GM21528 (cell line): ENCODE data around the gene CATSPER3.

Source experiments
- ATAC-seq: cut with Tn5 transposase; IDR thresholded peaks from one replicate; pipeline ENCODE4 v1.9.1; 2021; ENCODE audit warnings: mild to moderate bottlenecking, moderate library complexity; ENCODE audit not compliant: unreplicated experiment, low FRiP score

The CATSPER3 gene

DNA sequence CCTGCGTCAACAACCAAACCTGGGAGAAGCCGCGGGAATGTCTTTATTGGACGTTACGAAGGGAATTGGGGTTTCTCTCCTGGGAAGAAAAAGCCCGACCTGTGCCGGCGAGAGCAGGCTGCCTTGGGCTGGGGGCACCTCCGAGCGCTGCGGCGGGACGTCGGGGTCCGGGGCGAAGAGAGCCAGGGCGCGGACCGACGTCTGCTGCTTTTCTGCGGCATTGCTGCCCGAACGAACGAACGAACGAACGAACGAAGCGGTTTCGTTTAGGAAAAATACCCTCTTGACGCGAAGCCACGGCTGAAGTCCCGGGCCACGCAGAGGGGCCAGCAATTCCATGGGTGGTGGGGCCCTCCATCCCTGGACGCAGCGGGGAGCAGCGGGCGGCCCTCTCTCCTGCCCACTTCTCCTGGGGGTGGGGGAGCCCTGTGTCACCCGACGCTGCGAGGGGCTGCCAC, 71.1 kb downstream of the CATSPER3 start:
- ATAC-seq, result no peak

DNA sequence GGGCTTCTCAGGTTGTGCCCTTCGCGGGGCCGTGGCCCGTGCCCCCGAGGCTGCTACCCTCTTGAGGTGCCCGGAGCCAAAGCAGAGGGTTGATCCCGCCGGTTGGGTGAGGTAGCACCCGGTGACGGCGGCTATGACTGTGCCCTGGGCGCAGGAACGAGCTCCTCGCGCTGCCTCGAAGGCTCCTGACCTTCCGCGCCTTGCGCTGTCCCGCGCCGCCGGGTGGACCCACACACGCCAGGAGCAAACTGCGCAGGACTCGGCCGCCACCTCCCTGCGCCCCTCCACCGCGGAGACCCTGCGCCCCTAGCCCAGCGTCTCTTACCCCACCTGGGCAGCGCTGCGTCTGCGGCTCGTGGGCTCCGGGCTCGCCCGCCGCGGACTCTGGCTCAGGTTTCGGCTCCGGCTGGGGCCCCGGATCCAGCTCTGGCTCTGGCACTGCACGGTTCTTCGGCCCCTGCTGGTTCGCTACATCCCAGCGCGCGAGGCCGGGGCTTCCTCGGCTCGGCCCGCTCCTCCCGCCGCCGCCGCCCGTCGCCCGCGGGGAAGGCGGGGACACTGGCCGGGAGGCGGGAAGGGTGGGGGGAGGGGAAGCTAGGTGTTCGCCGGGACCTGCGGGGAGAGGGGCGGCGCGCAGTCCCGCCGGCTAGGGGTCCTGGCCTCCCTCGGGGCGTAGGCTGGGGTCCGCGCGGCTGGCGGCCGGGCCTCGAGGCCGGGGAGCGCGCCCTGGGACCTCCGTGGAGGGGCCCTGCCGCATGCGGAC, 71.7 kb downstream of the CATSPER3 start:
- no peak for ATAC-seq

DNA sequence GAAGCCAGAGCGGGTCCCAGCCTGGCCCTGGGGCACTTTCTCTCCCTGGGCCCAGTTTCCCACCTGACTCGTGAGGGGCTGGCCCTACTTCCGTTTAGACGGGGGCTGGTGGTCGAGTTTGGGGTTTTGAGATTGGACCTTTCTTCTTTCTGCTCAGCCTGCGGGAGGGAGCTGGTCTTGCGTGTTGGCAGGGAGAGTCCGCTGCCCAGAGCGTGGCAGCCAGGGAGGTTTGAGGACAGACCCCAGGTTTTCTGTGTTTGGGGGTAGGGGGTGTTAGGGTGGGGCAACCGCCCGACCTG, 72.3 kb downstream of the CATSPER3 start:
- ATAC-seq, result no peak

DNA sequence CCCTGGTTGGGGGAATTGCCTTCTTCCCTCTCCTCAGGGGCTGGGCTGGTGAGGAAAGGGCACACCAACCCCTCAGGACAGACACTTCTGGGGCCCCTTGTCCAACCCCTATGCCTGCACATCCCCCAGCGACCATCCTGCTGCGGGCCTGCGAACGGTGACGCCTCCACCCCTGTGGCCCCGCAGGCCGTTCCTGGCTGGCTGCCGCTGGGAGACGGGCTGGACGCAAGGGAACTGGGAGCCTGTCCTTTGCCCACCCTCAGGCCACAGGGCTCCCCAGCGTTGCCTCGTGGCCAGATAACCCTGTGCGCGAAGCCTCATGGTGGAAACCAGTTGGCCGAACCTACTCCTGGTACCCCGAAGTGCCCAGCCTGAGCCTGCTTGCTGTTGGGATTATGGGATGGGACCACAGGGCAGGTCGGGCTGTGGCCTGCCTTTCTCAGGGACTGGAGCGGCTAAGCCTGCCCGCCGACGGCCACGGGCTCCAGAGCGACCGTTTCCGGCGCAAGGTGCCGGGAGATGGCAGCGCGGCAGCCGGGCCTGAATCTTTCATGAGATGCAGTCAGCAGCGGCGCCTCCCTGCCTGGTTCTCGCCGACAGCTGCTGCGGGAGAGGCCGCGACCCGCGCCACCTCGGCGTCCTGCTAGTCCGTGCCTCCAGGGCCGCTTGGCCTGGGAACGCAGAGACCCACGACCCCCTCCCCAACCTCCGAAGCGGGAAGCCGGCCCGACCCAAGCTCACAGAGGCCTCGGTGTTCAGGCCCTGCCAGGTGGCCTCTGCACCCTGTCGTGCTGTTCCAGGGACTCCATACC, 72.8 kb downstream of the CATSPER3 start:
- ATAC-seq, result no peak

DNA sequence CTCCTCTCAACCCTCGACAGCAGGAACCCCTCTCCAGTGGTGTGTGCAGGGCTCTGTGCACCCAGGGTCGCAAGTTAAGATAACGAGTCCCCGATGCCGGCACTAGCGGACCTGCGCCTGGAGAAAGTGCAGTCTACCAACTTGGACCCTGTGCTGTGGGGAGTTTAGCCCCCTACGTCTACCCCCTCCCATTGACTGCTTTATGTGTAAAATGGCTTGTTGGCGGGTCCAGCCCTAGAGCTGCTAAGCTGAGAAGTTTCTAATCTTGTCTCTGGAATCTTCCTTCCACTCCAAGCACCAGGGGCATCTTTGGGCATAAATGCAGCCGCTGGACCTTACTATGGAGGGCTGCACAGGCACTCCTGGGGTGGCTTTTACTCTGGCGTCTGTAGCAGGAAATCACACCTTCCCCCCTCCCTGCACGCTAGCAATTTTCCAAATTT, 73.5 kb downstream of the CATSPER3 start:
- ATAC-seq, result no peak

DNA sequence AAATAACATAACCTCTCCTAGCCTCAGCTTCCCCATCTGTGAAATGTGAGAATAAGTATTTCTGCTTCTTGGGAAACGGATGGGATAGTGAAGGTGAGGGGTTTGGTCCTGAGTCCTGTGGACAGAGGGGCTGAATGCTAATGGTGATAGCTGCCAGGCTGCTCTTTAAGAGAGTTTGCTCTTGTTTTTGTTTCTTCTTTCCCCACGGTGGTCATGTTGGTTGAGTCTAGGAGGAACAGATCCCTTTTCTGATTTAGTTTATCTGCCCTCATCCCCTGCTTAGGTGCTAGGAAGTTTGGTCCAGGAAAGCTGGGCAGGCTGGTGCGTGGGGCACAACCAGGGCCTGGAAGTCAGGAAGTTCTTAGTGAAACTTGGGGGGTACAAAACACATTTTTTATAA, 74.0 kb downstream of the CATSPER3 start:
- no peak for ATAC-seq

DNA sequence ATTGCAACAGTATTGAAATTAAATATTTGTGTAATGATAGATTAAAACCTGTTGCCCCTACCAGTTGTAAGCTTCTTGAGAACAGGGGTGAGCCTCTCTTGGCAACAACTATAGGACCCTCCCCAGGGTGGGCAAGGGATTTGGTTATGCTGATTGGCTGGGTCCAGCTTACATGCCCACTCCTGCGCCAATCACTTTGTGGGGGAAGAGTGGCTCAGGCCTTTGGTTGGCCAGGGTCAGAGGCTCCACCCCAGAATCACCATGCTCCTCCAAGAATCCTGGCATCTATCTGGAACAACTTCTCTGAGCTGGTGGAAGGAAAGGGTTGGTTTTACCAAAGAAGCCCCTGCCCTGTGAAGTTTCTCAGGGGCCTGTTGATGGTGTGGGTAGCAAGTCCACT, 74.9 kb downstream of the CATSPER3 start:
- ATAC-seq, result no peak

DNA sequence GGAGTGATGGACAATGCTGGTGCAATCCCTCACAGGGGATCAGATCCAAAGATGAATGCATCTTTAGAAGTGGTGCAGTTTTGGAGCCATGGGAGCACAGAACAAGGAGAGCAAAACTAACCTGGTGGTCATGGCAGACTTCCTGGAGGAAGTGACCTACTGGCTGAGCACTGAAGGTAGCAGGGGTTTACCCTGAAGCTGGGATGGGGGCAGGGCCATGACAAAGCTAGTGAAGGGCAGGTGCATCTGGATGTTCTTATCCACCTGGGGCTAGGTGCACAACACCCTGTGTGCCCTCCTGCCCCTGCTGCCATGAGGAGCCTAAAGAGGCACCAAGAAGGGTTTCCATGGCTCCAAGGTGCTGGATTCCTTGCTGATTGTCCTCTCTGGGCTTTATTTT, 77.8 kb downstream of the CATSPER3 start:
- ATAC-seq, result no peak

DNA sequence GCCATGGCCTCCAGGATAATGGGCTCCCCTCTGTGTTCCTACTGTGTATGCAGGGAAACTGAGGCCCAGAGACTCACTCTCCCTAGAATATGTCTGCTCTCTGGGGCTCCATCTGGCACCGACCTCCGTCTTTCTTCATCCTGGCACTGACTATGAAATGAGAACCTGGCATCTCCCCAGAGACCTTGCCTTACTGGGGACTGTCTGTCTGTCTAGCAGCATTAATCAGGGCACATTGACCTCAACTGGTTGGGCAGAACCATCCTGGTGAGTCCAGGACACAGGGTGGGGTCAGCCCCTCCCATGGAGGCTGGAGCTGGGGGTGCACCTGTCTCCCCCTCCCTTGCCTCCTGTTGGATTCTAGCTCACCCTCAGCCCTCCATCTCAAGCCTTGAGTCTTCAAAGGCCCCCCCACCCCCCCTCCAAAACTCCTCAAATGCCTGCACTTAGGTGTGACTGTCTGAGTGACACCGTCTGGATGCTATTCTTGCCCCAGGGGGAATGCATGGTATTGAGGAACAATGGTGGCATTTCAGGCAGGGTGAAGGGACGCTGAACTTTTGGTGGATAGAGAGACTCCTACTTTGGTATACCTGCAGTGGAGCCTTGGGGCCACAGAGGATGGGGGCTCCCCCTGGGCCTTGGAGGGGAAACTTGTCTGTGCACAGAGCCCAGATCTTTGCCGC, 79.1 kb downstream of the CATSPER3 start:
- no peak for ATAC-seq

DNA sequence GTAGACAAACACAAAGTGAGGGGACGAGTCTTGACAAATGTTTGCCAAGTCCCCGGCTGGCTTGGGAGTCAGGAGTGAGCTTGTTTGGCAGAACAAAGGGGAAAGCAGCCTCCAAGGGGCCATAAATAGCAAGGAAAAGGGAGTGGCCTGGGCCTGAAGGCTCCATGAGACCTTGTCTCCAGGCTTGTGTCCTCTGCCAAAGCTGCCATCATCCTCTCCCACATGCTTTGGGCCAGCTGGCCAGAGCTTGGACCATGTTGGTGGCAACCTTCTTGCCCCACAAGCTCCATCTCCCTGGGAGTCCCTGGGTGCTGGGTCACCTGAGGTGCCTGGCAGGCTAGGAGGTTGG, 79.6 kb downstream of the CATSPER3 start:
- ATAC-seq, result no peak

DNA sequence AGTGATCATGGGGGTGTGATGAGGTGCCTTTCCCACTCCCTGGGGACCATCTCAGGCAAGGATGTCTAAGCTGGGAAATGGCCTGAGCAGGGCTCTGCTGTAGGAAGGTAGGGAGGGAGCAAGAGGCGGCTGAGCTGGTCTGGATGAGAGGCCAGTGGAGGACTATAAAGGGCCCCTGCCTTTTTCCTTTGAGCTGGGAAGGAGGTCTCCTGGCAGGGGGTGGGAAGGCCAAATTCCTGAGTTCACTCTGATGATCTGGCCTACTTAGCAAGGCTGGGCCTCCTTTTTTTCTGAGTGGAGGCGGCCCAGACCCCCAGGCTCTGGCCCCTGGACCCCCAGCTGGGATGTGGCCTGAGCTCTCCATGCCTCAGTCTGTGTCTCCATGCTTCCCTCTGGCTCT, 80.6 kb downstream of the CATSPER3 start:
- ATAC-seq, result no peak

DNA sequence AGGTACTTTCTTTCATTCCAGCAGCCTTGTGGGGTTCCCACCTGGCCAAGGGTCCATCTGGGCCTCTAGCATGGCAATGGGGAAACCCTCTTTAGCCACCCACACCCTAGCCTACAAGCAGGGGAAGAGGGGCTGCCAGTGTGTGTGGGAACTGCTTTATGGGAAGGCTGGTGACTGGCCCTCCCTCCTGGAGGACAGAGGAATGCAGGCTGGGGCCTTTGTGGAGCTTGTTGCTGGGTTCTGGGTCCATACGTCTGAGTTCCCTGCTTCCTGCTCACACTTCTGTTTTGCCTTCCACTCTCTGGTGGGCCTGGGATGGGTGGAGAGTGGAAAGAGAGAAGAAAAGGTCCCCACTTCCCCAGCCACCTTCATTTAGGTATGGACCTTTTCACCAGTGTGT, 81.2 kb downstream of the CATSPER3 start:
- no peak for ATAC-seq

DNA sequence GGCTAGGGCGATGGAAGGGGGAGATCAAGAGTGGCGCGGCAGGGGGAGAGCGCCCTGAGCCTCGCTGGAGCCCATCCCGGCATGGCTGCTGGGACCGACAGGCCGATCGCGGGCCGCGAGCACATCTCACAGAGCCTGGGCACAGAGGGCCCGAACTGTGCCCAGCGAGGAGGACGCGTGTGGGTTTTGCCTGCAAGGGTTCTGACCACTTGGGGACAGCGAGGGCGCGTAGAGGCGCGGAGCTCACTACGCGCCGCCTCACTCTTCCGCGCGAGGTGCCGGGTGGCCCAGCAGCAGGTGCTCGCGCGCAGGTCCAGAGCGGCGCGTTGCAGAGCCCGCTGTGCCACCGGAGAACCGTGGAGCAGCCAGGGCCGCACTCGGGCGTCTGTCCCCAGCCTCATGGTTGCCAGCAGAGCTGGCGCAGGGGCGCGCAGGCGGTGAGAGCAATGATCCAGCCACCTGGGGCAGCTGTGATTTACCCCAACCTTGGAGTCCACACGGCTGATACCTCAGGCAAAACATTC, 82.6 kb downstream of the CATSPER3 start:
- ATAC-seq, result no peak

DNA sequence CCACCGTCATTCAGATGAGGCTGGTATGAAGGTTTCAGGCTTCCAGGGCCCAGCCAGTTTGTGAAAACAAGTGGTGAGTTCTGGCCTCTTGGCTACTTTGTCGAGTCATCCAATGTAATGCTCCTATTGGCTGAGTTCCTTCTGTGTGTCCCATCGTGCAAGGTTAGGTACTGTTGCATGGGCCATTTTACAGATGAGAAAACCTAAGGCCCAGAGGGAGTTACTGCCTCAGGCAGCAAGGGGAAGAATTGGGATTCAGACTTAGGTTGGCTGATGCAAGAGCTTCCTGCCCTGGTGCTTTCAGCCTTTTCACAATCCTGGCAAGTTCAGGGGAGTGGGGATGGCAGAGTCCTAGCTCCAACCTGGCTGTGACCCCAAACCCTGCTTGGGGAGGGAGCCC, 83.7 kb downstream of the CATSPER3 start:
- ATAC-seq, result no peak

DNA sequence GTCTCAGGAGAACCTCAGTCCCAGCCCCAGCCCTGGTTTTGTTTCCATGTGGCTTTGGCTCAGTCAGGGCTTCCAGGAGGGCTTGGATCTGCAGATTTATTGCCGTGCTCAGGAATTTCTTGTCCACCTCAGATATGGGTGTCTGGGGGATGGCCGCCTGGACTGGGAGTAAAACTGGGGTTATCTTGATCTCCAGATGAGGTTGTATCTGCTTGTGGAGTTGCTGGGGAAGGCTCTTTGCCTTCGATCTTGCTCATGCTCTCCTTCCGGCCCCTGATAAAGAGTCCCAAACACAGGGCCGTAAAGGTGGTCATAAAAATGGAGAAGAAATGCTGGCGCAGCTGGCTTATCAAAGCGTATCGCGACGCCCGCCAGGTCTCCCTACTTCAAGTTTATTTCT, 84.2 kb downstream of the CATSPER3 start:
- no peak for ATAC-seq

DNA sequence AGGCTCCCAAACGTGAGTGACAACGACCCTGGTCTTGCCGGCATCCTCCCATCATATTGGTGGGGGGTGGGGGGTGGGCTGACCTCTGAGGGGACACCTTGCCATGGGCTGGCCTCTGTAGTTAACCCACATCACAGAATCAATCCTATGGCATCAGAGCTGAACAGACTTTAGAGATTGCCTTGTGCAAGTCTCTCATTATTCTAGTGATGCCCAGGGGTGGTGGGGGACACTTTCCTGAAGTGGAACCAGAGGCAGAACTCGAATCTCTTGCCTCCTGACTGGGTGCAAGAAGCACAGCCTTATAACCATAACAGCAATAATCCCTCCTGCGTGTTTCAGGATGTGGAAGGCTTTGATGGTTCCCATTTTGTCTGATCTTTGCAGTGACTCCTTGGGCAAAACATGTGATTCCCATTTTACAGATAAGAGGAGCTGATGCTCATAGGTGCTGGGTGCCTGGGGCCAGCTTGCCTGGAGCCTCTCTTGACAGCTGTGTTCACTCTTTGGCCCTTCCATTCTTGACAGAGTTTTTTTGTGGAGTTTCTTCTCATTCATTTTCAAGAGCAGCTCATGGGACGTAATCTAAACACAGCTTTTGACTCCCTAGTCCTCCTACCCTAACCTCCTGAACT, 84.9 kb downstream of the CATSPER3 start:
- ATAC-seq, result no peak

DNA sequence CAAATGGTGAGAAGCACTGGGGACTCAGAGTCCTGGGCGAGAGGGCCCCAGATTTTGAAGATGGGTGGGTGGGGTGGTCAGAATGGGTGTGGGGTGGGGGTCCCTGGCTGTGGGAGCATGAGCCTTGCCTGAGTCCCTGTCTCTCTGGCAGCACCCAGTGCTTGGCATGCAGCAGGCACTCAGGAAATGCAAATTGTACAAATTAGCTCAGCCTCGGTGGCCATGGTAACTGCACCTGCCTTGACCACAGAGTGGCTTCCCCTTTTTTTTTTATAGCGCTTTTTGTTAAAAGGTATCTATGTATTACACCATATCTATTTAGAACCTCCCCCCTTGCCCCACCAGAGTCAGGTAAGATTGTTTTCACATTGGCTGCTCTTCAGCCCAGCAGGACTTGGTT, 85.6 kb downstream of the CATSPER3 start:
- peak; percentile 92 for ATAC-seq

DNA sequence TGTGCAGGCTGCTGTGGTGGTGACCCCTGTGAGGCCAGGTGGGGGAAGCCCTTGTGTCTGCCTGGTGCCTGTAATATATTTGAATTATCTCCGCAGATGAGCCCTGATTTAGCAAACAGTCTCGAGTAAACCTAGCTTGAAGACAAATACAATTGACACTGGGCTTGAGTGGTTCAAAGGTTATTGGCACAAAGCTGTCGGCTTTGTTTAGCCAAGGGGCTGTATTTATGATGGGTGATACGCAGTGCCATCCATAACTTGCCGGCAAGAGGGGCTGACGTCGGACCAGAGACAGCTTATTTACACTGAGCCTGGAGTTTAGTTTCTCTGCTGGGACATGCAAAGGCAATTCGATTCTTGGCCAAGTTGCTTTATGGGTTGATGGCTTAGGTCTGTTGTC, 86.3 kb downstream of the CATSPER3 start:
- no peak for ATAC-seq

DNA sequence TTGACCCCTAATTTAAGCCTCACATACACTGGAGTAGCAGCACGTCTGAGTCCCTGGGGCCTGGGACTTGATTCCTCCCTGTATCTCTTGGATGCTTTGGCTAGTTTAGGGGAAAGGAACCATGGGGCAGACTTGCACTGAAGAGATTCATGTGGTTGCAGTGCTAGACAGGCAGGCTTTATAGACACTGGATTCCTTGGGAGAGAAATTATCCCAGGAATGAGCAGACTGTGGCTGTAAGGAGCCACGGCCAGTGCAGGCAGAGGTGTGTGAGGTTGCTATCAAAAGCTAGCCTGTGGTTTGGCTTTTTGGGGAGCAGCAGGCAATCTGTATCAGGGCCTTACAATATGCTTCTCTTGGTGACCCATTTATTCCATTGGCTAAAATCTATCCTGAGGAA, 86.8 kb downstream of the CATSPER3 start:
- no peak for ATAC-seq

DNA sequence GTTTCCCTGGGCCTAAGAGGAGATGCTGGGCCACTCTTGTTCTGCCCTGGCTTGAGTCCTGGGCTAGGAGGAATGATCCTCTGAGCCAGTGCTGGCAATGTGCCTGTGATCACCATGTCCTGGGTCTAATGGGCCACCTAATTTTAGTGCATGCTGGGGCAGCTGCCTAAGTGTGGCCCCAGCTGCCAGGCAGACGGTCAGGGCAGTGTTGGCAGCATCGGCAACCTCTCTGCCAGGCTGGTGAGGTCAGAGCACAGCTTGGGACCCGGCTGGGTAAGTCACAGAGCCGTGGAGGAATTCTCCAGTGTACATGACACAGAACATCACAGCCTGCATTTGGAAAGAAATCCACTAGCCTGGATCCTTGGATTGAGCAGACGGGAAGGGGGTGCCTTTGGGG, 87.7 kb downstream of the CATSPER3 start:
- ATAC-seq, result no peak
